ENCODE measurements around the gene TAF11L2.
"Not testable (repeated sequence)": the region's sequence is repeated elsewhere in the genome, so short reads cannot be mapped to it uniquely, and the experiment has no call there.

- TF ChIP-seq CTCF (optimal IDR thresholded peaks at IDR 0.05 in 1 of 3, IDR thresholded peaks at IDR 0.05 in 1 of 3, conservative IDR thresholded peaks at IDR 0.05 in 1 of 3; ENCODE audit: extremely low read depth in 1 of 3, insufficient read depth in 2 of 3, low read length in 3 of 3); EZH2 (IDR thresholded peaks at IDR 0.05; ENCODE audit: low read length): not testable (repeated sequence)
These were observed 30.3 kb downstream of the TAF11L2 start, which contains the start of gene TAF11L6 for GRCh38 chr5:17528369-17528768.
